ENCODE results near the gene MTFR2. TPM values are rescaled to one million over a fixed set of nuclear protein-coding genes. Genes with fewer than 3 reads are reported as not detected.

Gene MTFR2
- total and polyA plus RNA-seq, 3 experiments from 2014 or later = 0.69 to 21.7 (median 18.8) TPM

- H3K9me3 ChIP-seq (ENCODE audit: low read length) = no peaks in the 10 kb centered on the region
- H3K36me3 ChIP-seq (ENCODE audit: insufficient read depth, low read length) = peaks cover 15% of the 10 kb centered on the region
- peak overlapping the region; percentile 45 for H3K4me3 ChIP-seq (ENCODE audit: low read length)
- peak overlapping the region; percentile 79 to 98 (median 98) for H3K4me3 Mint-ChIP-seq
- H3K27ac Mint-ChIP-seq = peak overlapping the region; percentile 49 to 100 (median 86)
- H3K27ac ChIP-seq (ENCODE audit: low read depth, low read length) = no peak overlapping the region
- peaks cover 0 to 70% (median 13%) of the 10 kb centered on the region in 3 donors for H3K36me3 Mint-ChIP-seq
- H3K27me3 Mint-ChIP-seq = peaks cover 0 to 14% of the 10 kb centered on the region in 2 donors
- no peaks in the 10 kb centered on the region for H3K27me3 ChIP-seq (ENCODE audit: insufficient read depth, low read length, poor library complexity, severe bottlenecking)
- H3K9me3 Mint-ChIP-seq = peaks cover 0 to 7% (median 3%) of the 10 kb centered on the region in 5 donors
- ChIA-PET CTCF (interaction anchor here (1.0 kb wide), 1 partner anchor 32 kb away, joined by 4 read pairs; no protein-coding TSS in a partner anchor), POLR2A (no interaction called here)
- peaks cover 82% of the 10 kb centered on the region for H3K4me1 ChIP-seq (ENCODE audit: insufficient read depth, low read length)
- peaks cover 83 to 95% (median 87%) of the 10 kb centered on the region in 3 donors for H3K4me1 Mint-ChIP-seq
- no peak for DNase-seq
Measured at GRCh38 chr6:136284909-136285308, 34.8 kb upstream of the MTFR2 start.

GRCh38 chr6:136282906-136283305 lies 32.8 kb upstream of the MTFR2 start:
- CTCF ChIA-PET = no interaction called here
- Histone ChIP-seq H3K4me1 (ENCODE audit: insufficient read depth, low read length) (peaks cover 80% of the 10 kb centered on the region), H3K27ac (ENCODE audit: low read depth, low read length) (no peak overlapping the region), H3K9me3 (ENCODE audit: low read length) (no peaks in the 10 kb centered on the region), H3K4me3 (ENCODE audit: low read length) (no peak overlapping the region), H3K36me3 (ENCODE audit: insufficient read depth, low read length) (peaks cover 22% of the 10 kb centered on the region), H3K27me3 (ENCODE audit: insufficient read depth, low read length, poor library complexity, severe bottlenecking) (no peaks in the 10 kb centered on the region)
- peaks cover 0 to 67% (median 15%) of the 10 kb centered on the region in 3 donors for H3K36me3 Mint-ChIP-seq
- peak overlapping the region; percentile 67 to 78 (median 72) for H3K4me3 Mint-ChIP-seq
- DNase-seq = no peak
- POLR2A ChIA-PET = no interaction called here
- peak overlapping the region; percentile 58 to 100 (median 82) for H3K27ac Mint-ChIP-seq
- H3K9me3 Mint-ChIP-seq = no peaks in the 10 kb centered on the region
- H3K4me1 Mint-ChIP-seq = peaks cover 88 to 97% (median 96%) of the 10 kb centered on the region in 3 donors
- no peaks in the 10 kb centered on the region for H3K27me3 Mint-ChIP-seq

GRCh38 chr6:136280032-136280609 lies 30.0 kb upstream of the MTFR2 start:
- H3K27me3 ChIP-seq (ENCODE audit: insufficient read depth, low read length, poor library complexity, severe bottlenecking) = no peaks in the 10 kb centered on the region
- Mint-ChIP-seq H3K36me3 (peaks cover 0 to 74% (median 18%) of the 10 kb centered on the region in 3 donors), H3K4me1 (peaks cover 77 to 87% (median 77%) of the 10 kb centered on the region in 3 donors), H3K9me3 (no peaks in the 10 kb centered on the region), H3K27ac (peak overlapping the region in 7 of 8 donors; percentile 2 to 60 (median 33)), H3K4me3 (peak overlapping the region in 5 of 7 donors; percentile 16 to 78 (median 59)), H3K27me3 (no peaks in the 10 kb centered on the region)
- H3K36me3 ChIP-seq (ENCODE audit: insufficient read depth, low read length) = peaks cover 31% of the 10 kb centered on the region
- peaks cover 66% of the 10 kb centered on the region for H3K4me1 ChIP-seq (ENCODE audit: insufficient read depth, low read length)
- H3K27ac ChIP-seq (ENCODE audit: low read depth, low read length) = no peak overlapping the region
- POLR2A ChIA-PET = interaction anchor here (1.1 kb wide), 1 partner anchor 9 kb away, joined by 3 read pairs; no protein-coding TSS in a partner anchor
- CTCF ChIA-PET = no interaction called here
- H3K4me3 ChIP-seq (ENCODE audit: low read length) = no peak overlapping the region
- no peaks in the 10 kb centered on the region for H3K9me3 ChIP-seq (ENCODE audit: low read length)
- DNase-seq = no peak

GRCh38 chr6:136274062-136274461 lies 24.0 kb upstream of the MTFR2 start:
- Mint-ChIP-seq H3K27ac (peak overlapping the region in 2 of 8 donors; percentile 11 to 16), H3K4me1 (peaks cover 53 to 73% (median 73%) of the 10 kb centered on the region in 3 donors), H3K27me3 (no peaks in the 10 kb centered on the region), H3K4me3 (no peak overlapping the region), H3K36me3 (peaks cover 18 to 85% (median 33%) of the 10 kb centered on the region in 3 donors), H3K9me3 (no peaks in the 10 kb centered on the region)
- Histone ChIP-seq H3K27me3 (ENCODE audit: insufficient read depth, low read length, poor library complexity, severe bottlenecking) (no peaks in the 10 kb centered on the region), H3K4me3 (ENCODE audit: low read length) (no peak overlapping the region), H3K9me3 (ENCODE audit: low read length) (no peaks in the 10 kb centered on the region), H3K27ac (ENCODE audit: low read depth, low read length) (no peak overlapping the region), H3K36me3 (ENCODE audit: insufficient read depth, low read length) (peaks cover 61% of the 10 kb centered on the region), H3K4me1 (ENCODE audit: insufficient read depth, low read length) (peaks cover 12% of the 10 kb centered on the region)
- DNase-seq = no peak
- ChIA-PET POLR2A (interaction anchor here (1.3 kb wide), 1 partner anchor 16 kb away, joined by 4 read pairs; the partner anchor contains the start of gene BCLAF1), CTCF (interaction anchor here (1.3 kb wide), 1 partner anchor 13 kb away, joined by 5 read pairs; no protein-coding TSS in a partner anchor)

GRCh38 chr6:136265101-136265500 lies 15.0 kb upstream of the MTFR2 start:
- Mint-ChIP-seq H3K27ac (peak overlapping the region in 7 of 8 donors; percentile 4 to 95 (median 24)), H3K27me3 (no peaks in the 10 kb centered on the region), H3K4me1 (peaks cover 38 to 72% (median 62%) of the 10 kb centered on the region in 3 donors), H3K36me3 (peaks cover 10 to 95% (median 36%) of the 10 kb centered on the region in 3 donors), H3K9me3 (no peaks in the 10 kb centered on the region), H3K4me3 (no peak overlapping the region)
- Histone ChIP-seq H3K36me3 (ENCODE audit: insufficient read depth, low read length) (peaks cover 80% of the 10 kb centered on the region), H3K4me1 (ENCODE audit: insufficient read depth, low read length) (no peaks in the 10 kb centered on the region), H3K4me3 (ENCODE audit: low read length) (no peak overlapping the region), H3K9me3 (ENCODE audit: low read length) (no peaks in the 10 kb centered on the region), H3K27me3 (ENCODE audit: insufficient read depth, low read length, poor library complexity, severe bottlenecking) (no peaks in the 10 kb centered on the region), H3K27ac (ENCODE audit: low read depth, low read length) (no peak overlapping the region)
- CTCF ChIA-PET = no interaction called here
- DNase-seq = no peak
- POLR2A ChIA-PET = no interaction called here

GRCh38 chr6:136262940-136263339 lies 12.8 kb upstream of the MTFR2 start:
- no peaks in the 10 kb centered on the region for H3K9me3 Mint-ChIP-seq
- no peak overlapping the region for H3K27ac ChIP-seq (ENCODE audit: low read depth, low read length)
- H3K9me3 ChIP-seq (ENCODE audit: low read length) = no peaks in the 10 kb centered on the region
- DNase-seq = no peak
- H3K36me3 ChIP-seq (ENCODE audit: insufficient read depth, low read length) = peaks cover 81% of the 10 kb centered on the region
- no peaks in the 10 kb centered on the region for H3K4me1 ChIP-seq (ENCODE audit: insufficient read depth, low read length)
- no peak overlapping the region for H3K4me3 Mint-ChIP-seq
- peak overlapping the region in 5 of 8 donors; percentile 3 to 47 (median 22) for H3K27ac Mint-ChIP-seq
- peaks cover 33 to 54% (median 48%) of the 10 kb centered on the region in 3 donors for H3K4me1 Mint-ChIP-seq
- H3K36me3 Mint-ChIP-seq = peaks cover 6 to 98% (median 27%) of the 10 kb centered on the region in 3 donors
- H3K27me3 ChIP-seq (ENCODE audit: insufficient read depth, low read length, poor library complexity, severe bottlenecking) = no peaks in the 10 kb centered on the region
- CTCF ChIA-PET = no interaction called here
- H3K27me3 Mint-ChIP-seq = no peaks in the 10 kb centered on the region
- POLR2A ChIA-PET = no interaction called here
- no peak overlapping the region for H3K4me3 ChIP-seq (ENCODE audit: low read length)

GRCh38 chr6:136254851-136255466 lies 4.8 kb upstream of the MTFR2 start:
- no peak overlapping the region for H3K27ac ChIP-seq (ENCODE audit: low read depth, low read length)
- Mint-ChIP-seq H3K4me1 (peaks cover 18 to 32% (median 28%) of the 10 kb centered on the region in 3 donors), H3K9me3 (no peaks in the 10 kb centered on the region), H3K27ac (peak overlapping the region in 1 of 8 donors; percentile 38), H3K4me3 (peak overlapping the region in 1 of 7 donors; percentile 25), H3K36me3 (peaks cover 0 to 39% (median 0%) of the 10 kb centered on the region in 3 donors), H3K27me3 (peaks cover 0 to 2% of the 10 kb centered on the region in 2 donors)
- no peaks in the 10 kb centered on the region for H3K9me3 ChIP-seq (ENCODE audit: low read length)
- H3K36me3 ChIP-seq (ENCODE audit: insufficient read depth, low read length) = peaks cover 20% of the 10 kb centered on the region
- DNase-seq = no peak
- H3K4me1 ChIP-seq (ENCODE audit: insufficient read depth, low read length) = peaks cover 10% of the 10 kb centered on the region
- ChIA-PET CTCF (interaction anchor here (1.3 to 1.7 kb wide), 2 partner anchors 29 to 33 kb away, joined by 3 to 5 read pairs; no protein-coding TSS in a partner anchor), POLR2A (interaction anchor here (0.6 to 1.2 kb wide), 3 partner anchors 9 to 46 kb away, joined by 3 to 6 read pairs (median 3); partner anchors contain the start of gene BCLAF1)
- H3K4me3 ChIP-seq (ENCODE audit: low read length) = no peak overlapping the region
- H3K27me3 ChIP-seq (ENCODE audit: insufficient read depth, low read length, poor library complexity, severe bottlenecking) = no peaks in the 10 kb centered on the region

All from CD8-positive, alpha-beta memory T cell (primary cell).